T47D (cell line): ENCODE data around the gene LYSET.
A peak's percentile ranks its signal among the peaks of the same experiment; 100 is the strongest.
"Not testable (repeated sequence)": the region's sequence is repeated elsewhere in the genome, so short reads cannot be mapped to it uniquely, and the experiment has no call there.

Experiments used
- DNase-seq, 2 experiments: peaks; one replicate each; pipeline versions ENCODE4 v3.0.0 to v3.0.0-alpha.2; 2011 to 2012; ENCODE audit warnings: low read depth in 1 of 2, low spot score in 1 of 2
- JUND ChIP-seq: IDR thresholded peaks from 2 replicates; pipeline ENCODE4 v1.6.1; 2012; ENCODE audit warnings: low read depth
- in situ Hi-C: cut with HindIII; loops from 2 replicates; pipeline ENCODE4 v1.10.0; 2016; ENCODE audit warnings: low sequenced_read_pairs, low pct_unique_long_range_greater_than_20kb

LYSET gene

GRCh38 chr14:93214598-93214997 is 29.5 kb downstream of the LYSET start:
- TF ChIP-seq JUND: no peak
- DNase-seq: no peak
- in situ Hi-C loops: no loop called here

GRCh38 chr14:93219103-93219726 is 34.1 kb downstream of the LYSET start:
- peak; percentile 67 to 85 for DNase-seq
- no peak for TF ChIP-seq JUND
- in situ Hi-C loops: no loop called here

GRCh38 chr14:93220509-93220908 is 35.4 kb downstream of the LYSET start:
- TF ChIP-seq JUND: no peak
- in situ Hi-C loops: no loop called here

GRCh38 chr14:93223565-93223964 is 38.4 kb downstream of the LYSET start:
- in situ Hi-C loops: no loop called here
- no peak for TF ChIP-seq JUND
- DNase-seq: no peak

More at GRCh38 chr14:93220509-93220908, 35.4 kb downstream of the LYSET start:
- DNase-seq: no peak

GRCh38 chr14:93228550-93228949 is 43.4 kb downstream of the LYSET start:
- no peak for TF ChIP-seq JUND
- no peak for DNase-seq
- in situ Hi-C loops: no loop called here

GRCh38 chr14:93230539-93230938 is 45.4 kb downstream of the LYSET start:
- no peak for TF ChIP-seq JUND
- in situ Hi-C loops: no loop called here
- no peak for DNase-seq

GRCh38 chr14:93231129-93231979 is 46.2 kb downstream of the LYSET start:
- peak; percentile 19 to 61 for DNase-seq
- no peak for TF ChIP-seq JUND
- in situ Hi-C loops: no loop called here

GRCh38 chr14:93232159-93232558 is 47.0 kb downstream of the LYSET start:
- no peak for DNase-seq
- no peak for TF ChIP-seq JUND
- in situ Hi-C loops: no loop called here

GRCh38 chr14:93233078-93233477 is 48.0 kb downstream of the LYSET start:
- in situ Hi-C loops, DNase-seq: not testable (repeated sequence)

- TF ChIP-seq JUND: no peak
- DNase-seq: peak in 1 of 2 experiments; percentile 21
- in situ Hi-C loops: no loop called here
Measured at GRCh38 chr14:93234798-93235197, 49.7 kb downstream of the LYSET start.
